ENCODE data around the gene NRG3. TPM values are rescaled to one million over a fixed set of nuclear protein-coding genes. Genes with fewer than 3 reads are reported as not detected.

Gene NRG3
- total and polyA plus RNA-seq, 2 of the 4 experiments (the other 2 are of a cell fraction), result not detected

- ChIA-PET CTCF (no interaction called here), POLR2A (ENCODE audit: unreplicated experiment) (no interaction called here)
- in situ Hi-C loops (cut with MboI; ENCODE audit: low sequenced_read_pairs) (no loop called here), intact Hi-C loops (cut with micrococcal nuclease) (no loop called here), dilution Hi-C loops (cut with HindIII; ENCODE audit: low sequenced_read_pairs, unreplicated experiment) (no loop called here)
- Histone ChIP-seq H2BK120ac (ENCODE audit: low read depth, low read length) (no peak overlapping the region), H2BK15ac (ENCODE audit: low read depth, low read length) (no peak overlapping the region), H3K4ac (ENCODE audit: low read depth, low read length) (no peak overlapping the region), H2BK20ac (ENCODE audit: low read depth, low read length) (no peak overlapping the region), H3K23ac (ENCODE audit: low read depth, low read length) (no peak overlapping the region), H2BK5ac (ENCODE audit: low read depth, low read length, poor library complexity, severe bottlenecking) (no peak overlapping the region), H4K5ac (ENCODE audit: low read depth, low read length) (no peak overlapping the region), H3K27ac (ENCODE audit: insufficient read depth, low read length) (no peak overlapping the region), H3K27me3 (ENCODE audit: control insufficient read depth, insufficient read depth, low read length) (no peaks in the 10 kb centered on the region), H4K8ac (ENCODE audit: low read depth in 2 of 2, low read length in 2 of 2) (no peak overlapping the region), H3K79me1 (ENCODE audit: low read depth in 1 of 2, low read length in 2 of 2) (no peaks in the 10 kb centered on the region), H4K20me1 (ENCODE audit: insufficient read depth, low read length) (no peaks in the 10 kb centered on the region), H4K91ac (ENCODE audit: insufficient read depth, low read depth, low read length) (no peak overlapping the region), H3K14ac (replicated peaks; ENCODE audit: low read depth, low read length) (no peak overlapping the region), H3K4me2 (ENCODE audit: low read depth, low read length) (no peak overlapping the region), H3K9me3 (ENCODE audit: control insufficient read depth, insufficient read depth, low read length) (peaks cover 5% of the 10 kb centered on the region; the same call in 1 of the 2 replicates), H3K56ac (ENCODE audit: extremely low read depth, insufficient read depth, low read length) (no peak overlapping the region), H2AFZ (replicated peaks; ENCODE audit: low read length, poor library complexity) (no peak overlapping the region), H3K9me1 (ENCODE audit: insufficient read depth, low read length) (no peaks in the 10 kb centered on the region), H3K36me3 (ENCODE audit: control insufficient read depth, insufficient read depth, low read length) (no peaks in the 10 kb centered on the region), H2AK5ac (ENCODE audit: low read depth, low read length) (no peak overlapping the region), H3K9ac (ENCODE audit: low read depth, low read length) (no peak overlapping the region), H2AK9ac (replicated peaks; ENCODE audit: low read depth, low read length, poor library complexity) (no peak overlapping the region), H3K4me1 (ENCODE audit: control insufficient read depth, insufficient read depth, low read length) (no peaks in the 10 kb centered on the region), H3K4me3 (ENCODE audit: insufficient read depth, low read depth, low read length) (no peak overlapping the region), H3K18ac (ENCODE audit: low read depth, low read length) (no peak overlapping the region)
- no peak for TF ChIP-seq CEBPB (IDR thresholded peaks at IDR 0.05; ENCODE audit: low read depth, low read length)
- no peak for TF ChIP-seq MXI1 (IDR thresholded peaks at IDR 0.05; ENCODE audit: borderline replicate concordance, low read depth, low read length)
- no peak for TF ChIP-seq RFX5 (IDR thresholded peaks at IDR 0.05; ENCODE audit: low read depth, low read length)
- no peak for TF ChIP-seq POLR2A (IDR thresholded peaks at IDR 0.05; ENCODE audit: low read depth, low read length)
- no peak for TF ChIP-seq FOS (IDR thresholded peaks at IDR 0.05; ENCODE audit: low read depth, low read length)
- no peak for TF ChIP-seq CHD1 (IDR thresholded peaks at IDR 0.05; ENCODE audit: low read depth, low read length)
- no peak for TF ChIP-seq ELK1 (IDR thresholded peaks at IDR 0.05; ENCODE audit: borderline replicate concordance, low read depth, low read length)
- no peak for TF ChIP-seq SMC3 (IDR thresholded peaks at IDR 0.05; ENCODE audit: low read depth, low read length)
- TF ChIP-seq MAFK (IDR thresholded peaks at IDR 0.05; ENCODE audit: low read depth, low read length), result no peak
- no peak for TF ChIP-seq CTCF (conservative IDR thresholded peaks at IDR 0.05; ENCODE audit: low read depth, low read length)
- no peak for TF ChIP-seq RCOR1 (IDR thresholded peaks at IDR 0.05; ENCODE audit: insufficient replicate concordance, low read length)
- TF ChIP-seq USF2 (IDR thresholded peaks at IDR 0.05; ENCODE audit: low read depth, low read length), result no peak
- TF ChIP-seq BHLHE40 (IDR thresholded peaks at IDR 0.05; ENCODE audit: low read depth, low read length), result no peak
- no peak for TF ChIP-seq MAZ (IDR thresholded peaks at IDR 0.05; ENCODE audit: borderline replicate concordance, low read depth, low read length)
- TF ChIP-seq NFE2L2 (IDR thresholded peaks at IDR 0.05; ENCODE audit: low read depth, low read length), result no peak
- no peak for TF ChIP-seq RAD21 (IDR thresholded peaks at IDR 0.05; ENCODE audit: low read length)
- WGBS, 2 experiments (ENCODE audit: extremely low coverage in 2 of 2, insufficient read length in 1 of 2), result 50% methylated on average over 1 of the region's 3 CpGs; no CpG with 5 or more reads in 1 of the 2 experiments
- ATAC-seq (ENCODE audit: low read depth) (no peak), DNase-seq (no peak)
- BruUV-seq (replicated peaks), result no TSS peak
Observed at GRCh38 chr10:82506680-82507376, 631.8 kb downstream of the NRG3 start.

Data from IMR-90 (cell line).